Measurements from ENCODE around the gene GNB5.
"Not testable (repeated sequence)": the region's sequence is repeated elsewhere in the genome, so short reads cannot be mapped to it uniquely, and the experiment has no call there.

The GNB5 gene

DNA sequence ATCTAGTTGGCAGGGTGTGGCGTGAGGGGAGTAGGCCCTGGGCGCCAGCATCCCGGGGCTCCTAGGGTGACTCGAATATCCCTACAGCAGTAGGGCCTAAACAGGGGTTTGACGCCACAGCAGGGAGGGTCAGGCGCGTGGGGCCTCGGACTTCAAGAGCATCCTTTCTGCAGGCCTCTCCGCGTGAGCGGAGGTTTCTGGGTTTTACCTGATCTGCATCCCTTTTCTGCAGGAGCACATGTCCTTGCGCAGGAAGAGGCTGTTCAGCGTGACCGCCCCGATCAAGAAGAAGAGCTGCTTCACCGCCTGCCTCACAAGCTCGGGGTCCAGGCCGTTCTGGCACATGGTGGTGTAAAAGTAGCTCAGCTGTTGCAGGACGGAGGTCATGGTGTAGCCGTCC, 13.5 kb upstream of the GNB5 start:
- DNase-seq, result no peak

- DNase-seq, result no peak
Observed at GRCh38 chr15:52200831-52201365, 9.7 kb upstream of the GNB5 start.

DNA sequence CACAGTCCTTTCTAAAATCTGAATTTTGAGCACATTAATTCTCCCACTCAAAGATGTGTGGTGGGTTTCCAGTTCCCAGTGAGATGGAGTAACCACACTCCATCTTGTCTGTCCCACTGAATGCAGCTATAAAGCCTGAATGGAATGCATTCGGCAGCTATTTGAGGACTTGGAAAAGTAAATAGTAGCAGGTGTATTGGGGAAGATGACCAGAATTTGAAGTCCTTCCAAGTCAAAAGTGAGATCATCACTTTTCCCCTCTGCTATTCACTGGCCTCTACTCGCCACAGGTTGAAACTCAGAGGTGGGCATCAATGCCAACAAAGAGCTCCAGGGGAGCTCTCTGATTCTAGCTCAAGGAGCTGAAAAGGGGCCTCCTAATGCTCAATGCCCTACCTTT, 8.1 kb upstream of the GNB5 start:
- no peak for DNase-seq

DNA sequence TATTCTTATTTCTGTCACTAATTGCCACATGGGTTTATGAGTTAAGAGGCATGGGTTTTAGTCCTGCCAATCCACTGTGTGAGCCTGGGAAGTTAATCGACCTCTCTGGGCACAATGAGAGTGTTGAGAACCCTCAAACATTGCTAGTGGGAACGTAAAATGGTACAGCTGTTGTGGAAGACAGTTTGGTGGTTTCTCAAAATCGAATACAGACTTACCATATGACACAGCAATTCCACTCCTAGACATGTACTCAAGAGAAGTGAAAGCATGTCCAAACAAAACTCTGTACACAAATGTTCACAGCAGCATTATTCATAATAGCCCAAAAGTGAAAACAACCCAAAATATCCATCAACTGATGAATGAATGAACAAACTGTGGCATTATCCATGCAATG, 5.7 kb upstream of the GNB5 start:
- DNase-seq, result no peak

- DNase-seq, result no peak
Observed at GRCh38 chr15:52193791-52194190, 2.6 kb upstream of the GNB5 start.

GRCh38 chr15:52193321-52193720, 2.1 kb upstream of the GNB5 start:
- DNase-seq, result no peak

GRCh38 chr15:52186651-52187486, 4.3 kb downstream of the GNB5 start:
- no peak for DNase-seq

GRCh38 chr15:52185151-52185561, 6.0 kb downstream of the GNB5 start:
- no peak for DNase-seq

DNA sequence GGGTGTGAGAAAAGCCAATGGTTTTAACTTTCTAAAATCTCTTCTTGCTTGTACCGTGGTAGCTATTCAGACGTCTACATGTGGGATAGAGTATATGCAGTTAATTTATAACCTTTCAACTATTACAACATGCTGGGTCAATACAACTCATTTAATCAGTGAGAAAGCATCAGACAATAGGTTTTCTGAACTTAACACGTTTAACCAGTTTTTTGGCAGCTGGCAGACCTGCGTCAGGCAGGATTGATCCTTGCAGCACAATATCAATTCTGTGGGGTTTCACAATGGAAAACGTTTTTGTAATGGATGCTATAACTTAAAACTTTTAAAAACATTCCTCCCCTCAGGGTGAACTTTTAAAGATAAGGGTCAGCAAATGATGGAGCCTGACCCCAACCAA, 6.5 kb downstream of the GNB5 start:
- DNase-seq, result no peak

DNA sequence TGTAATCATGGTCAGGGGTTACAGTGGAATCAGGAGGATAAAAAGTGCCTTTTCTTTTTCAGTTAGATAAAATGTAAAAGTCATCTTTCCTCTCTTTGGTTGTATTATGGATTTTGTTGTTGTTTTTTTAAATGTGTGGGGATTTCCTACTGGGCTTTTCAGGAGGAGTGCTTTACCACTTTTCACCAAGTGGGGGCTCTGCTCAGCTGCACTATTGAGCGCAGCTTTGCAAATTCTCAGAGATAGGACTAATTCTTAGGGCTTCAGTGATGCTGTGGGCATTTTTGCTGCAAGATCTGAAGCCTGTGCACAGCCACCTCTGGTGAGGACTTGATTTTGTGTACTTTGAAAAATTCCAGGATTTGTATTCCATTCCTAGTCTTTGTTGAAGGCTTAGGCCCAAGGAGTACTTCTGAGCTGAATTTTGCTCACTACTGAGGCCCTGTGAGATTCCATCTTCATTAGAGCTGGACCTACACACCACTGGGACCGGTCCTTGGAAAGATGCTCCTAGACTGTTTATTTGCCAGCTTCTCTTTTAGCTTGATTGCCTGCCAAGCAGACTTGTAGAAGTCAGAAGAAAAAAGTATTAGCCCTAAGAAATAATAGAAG, 7.5 kb downstream of the GNB5 start:
- DNase-seq, result no peak

- no peak for DNase-seq
Observed at GRCh38 chr15:52181938-52182780, 9.0 kb downstream of the GNB5 start.

- DNase-seq, result no peak
Observed at GRCh38 chr15:52180851-52181450, 10.2 kb downstream of the GNB5 start.

DNA sequence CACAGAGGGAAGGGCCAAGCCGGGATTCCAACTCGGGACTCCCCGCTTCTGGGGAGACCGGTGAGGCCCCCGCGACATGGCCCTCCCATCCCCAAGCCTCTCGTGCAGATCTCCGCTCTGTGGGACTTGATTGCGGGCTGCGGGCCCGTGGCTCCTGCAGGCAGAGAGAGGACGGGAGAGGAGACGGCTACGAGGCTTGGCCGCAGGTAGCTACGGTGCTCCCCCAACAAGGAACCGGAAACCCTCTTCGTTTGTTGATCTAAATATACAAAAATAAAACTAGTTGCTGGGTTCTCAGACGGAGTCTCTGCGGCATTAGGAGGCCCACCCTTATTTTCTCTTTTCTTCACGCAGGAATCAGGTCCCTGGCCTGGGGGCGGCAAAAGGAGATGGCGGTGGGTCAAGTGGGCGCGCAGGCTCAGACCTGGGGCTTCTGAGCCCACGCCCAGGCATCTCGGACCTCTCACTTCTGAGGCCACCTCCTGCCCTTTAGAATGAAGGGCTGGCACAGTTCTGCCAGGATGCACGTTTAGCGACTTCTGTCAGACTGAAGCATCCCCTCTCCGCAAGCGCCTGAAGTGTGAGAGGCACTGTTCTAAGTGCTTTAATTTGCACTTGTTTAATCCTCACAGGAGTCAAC, 10.9 kb downstream of the GNB5 start:
- peak; percentile 25 for DNase-seq

GRCh38 chr15:52179278-52180195, 11.7 kb downstream of the GNB5 start:
- DNase-seq, result peak; percentile 86

- no peak for DNase-seq
Observed at GRCh38 chr15:52178765-52179164, 12.4 kb downstream of the GNB5 start.

GRCh38 chr15:52172869-52173268, 18.3 kb downstream of the GNB5 start:
- no peak for DNase-seq

DNA sequence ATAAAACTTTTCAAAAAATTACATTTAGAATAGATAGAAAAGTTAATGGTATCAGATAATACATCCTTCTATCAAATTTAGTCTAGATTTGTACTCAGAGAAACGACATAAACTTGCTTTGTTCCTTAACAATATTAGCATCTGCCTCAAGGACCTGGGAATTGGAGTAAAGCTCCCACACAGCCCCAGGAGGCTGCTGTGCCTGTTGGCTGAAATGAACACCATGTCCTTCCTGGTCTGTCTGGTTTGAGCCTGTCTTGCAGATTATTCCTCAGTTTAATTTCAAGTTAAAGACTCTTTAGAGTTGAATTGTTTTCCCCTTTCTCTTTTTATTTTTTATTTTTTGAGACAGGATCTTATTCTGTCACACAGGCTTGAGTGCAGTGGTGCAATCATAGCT, 19.4 kb downstream of the GNB5 start:
- DNase-seq, result no peak

DNA sequence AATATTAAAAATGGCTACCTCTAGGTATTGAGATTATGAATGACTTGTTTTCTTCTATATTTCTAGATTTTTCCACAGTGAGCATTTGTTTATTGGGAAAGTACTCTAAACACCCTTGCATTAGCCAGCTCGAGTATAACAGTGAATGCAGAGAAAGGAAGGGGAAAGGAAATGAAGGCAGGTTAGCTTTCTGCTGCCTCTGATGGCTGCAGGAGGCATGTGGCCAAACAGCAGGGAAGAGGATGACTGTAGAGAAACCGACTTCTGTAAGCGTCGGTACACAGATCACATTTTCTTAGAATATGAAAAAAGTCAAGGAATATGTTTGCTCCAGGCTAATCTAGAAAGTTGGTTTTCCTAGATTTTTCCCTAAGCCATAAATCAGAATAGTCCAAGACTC, 19.8 kb downstream of the GNB5 start:
- DNase-seq, result no peak

GRCh38 chr15:52170199-52170598, 21.0 kb downstream of the GNB5 start:
- DNase-seq, result not testable (repeated sequence)

DNA sequence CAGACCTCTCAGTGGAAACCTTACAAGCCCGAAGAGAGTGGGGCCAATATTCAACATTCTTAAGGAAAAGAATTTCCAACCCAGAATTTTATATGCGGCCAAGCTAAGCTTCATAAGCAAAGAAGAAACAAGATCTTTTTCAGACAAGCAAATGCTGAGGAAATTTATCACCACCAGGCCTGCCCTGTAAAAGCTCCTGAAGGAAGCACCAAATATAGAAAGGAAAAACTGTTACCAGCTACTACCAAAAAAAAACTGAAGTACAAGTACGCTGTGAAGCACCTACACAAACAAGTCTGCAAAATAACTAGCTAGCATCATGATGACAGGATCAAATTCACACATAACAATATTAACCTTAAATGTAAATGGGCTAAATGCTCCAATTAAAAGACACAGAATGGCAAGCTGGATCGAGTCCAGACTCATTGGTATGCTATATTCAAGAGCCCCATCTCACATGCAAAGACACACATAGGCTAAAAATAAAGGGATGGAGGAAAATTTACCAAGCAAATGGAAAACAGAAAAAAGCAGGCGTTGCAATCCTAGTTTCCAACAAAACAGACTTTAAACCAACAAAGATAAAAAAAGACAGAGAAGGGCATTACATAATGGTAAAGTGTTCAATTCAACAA, 25.6 kb downstream of the GNB5 start:
- DNase-seq, result not testable (repeated sequence)

Measured in activated CD8-positive, alpha-beta memory T cell treated with anti-CD3 and anti-CD28 coated beads, Interleukin-2, amount 50 U/mL, for 4 hours (primary cell).